Fibroblast of villous mesenchyme (primary cell): ENCODE measurements around the gene MRGPRX4. TPM values are rescaled to one million over a fixed set of nuclear protein-coding genes. Genes with fewer than 3 reads are reported as not detected.

Source experiments
- DNase-seq: peaks from one replicate; pipeline ENCODE4 v3.0.0-alpha.2; 2010; ENCODE audit warnings: low read depth
- H3K4me3 ChIP-seq: 2 replicates; pipeline ENCODE4 v1.5.1; 2011; ENCODE audit warnings: low read depth, mild to moderate bottlenecking, low read length
- CTCF ChIP-seq: IDR thresholded peaks from 2 replicates; pipeline ENCODE4 v1.5.1; 2012; ENCODE audit warnings: low read depth, mild to moderate bottlenecking, low read length; ENCODE audit not compliant: insufficient read depth
- total RNA-seq: library from RNA; depleted of rRNA; stranded (reverse); fragments of >200 nt; gene quantifications from 2 replicates; pipeline ENCODE4 v1.2.3, GENCODE V29; 2012

Gene MRGPRX4
- total RNA-seq, 1 donor = not detected

- H3K4me3 ChIP-seq = no peak overlapping the region
- no peak for TF ChIP-seq CTCF
These were observed 32.1 kb downstream of the MRGPRX4 start for GRCh38 chr11:18204771-18205170.

GRCh38 chr11:18209058-18209457 is 36.4 kb downstream of the MRGPRX4 start:
- TF ChIP-seq CTCF = no peak
- DNase-seq = no peak
- H3K4me3 ChIP-seq = no peak overlapping the region

More at GRCh38 chr11:18204771-18205170, 32.1 kb downstream of the MRGPRX4 start:
- no peak for DNase-seq

- no peak for DNase-seq
These were observed 48.7 kb downstream of the MRGPRX4 start for GRCh38 chr11:18221274-18221876.

GRCh38 chr11:18222814-18223421 is 50.3 kb downstream of the MRGPRX4 start:
- no peak for DNase-seq
- H3K4me3 ChIP-seq = no peak overlapping the region
- no peak for TF ChIP-seq CTCF

More at GRCh38 chr11:18221274-18221876, 48.7 kb downstream of the MRGPRX4 start:
- TF ChIP-seq CTCF = no peak
- H3K4me3 ChIP-seq = no peak overlapping the region

Other genes starting within 250 kb of the MRGPRX4 start
- gene SERGEF, start 159.8 kb upstream of the MRGPRX4 start, total RNA-seq = 21.2 and 25.4 TPM in 2 replicates
- gene TPH1, start 126.6 kb upstream of the MRGPRX4 start, total RNA-seq = under 0.01 TPM in 2 replicates
- 17.4 and 18.1 TPM in 2 replicates for gene SAAL1, start 66.8 kb upstream of the MRGPRX4 start, total RNA-seq
- gene MRGPRX3, start 40.3 kb upstream of the MRGPRX4 start, total RNA-seq = not detected in 2 replicates
- not detected in 2 replicates for gene SAA4, start 64.0 kb downstream of the MRGPRX4 start, total RNA-seq
- gene SAA2, start 75.8 kb downstream of the MRGPRX4 start, total RNA-seq = 0.43 TPM in 1 of 2 replicates, not detected in the other
- 0.43 TPM in 1 of 2 replicates, not detected in the other for gene SAA1, start 93.4 kb downstream of the MRGPRX4 start, total RNA-seq
- 39.6 and 70.8 TPM in 2 replicates for gene HPS5, start 149.3 kb downstream of the MRGPRX4 start, total RNA-seq
- 92.0 and 101 TPM in 2 replicates for gene GTF2H1, start 149.7 kb downstream of the MRGPRX4 start, total RNA-seq
- gene LDHA, start 221.7 kb downstream of the MRGPRX4 start, total RNA-seq = 497 and 586 TPM in 2 replicates
- 1.3 TPM in 1 of 2 replicates, not detected in the other for gene LDHC, start 239.5 kb downstream of the MRGPRX4 start, total RNA-seq